Measurements from ENCODE around the gene HOXA1.

Gene HOXA1

DNA sequence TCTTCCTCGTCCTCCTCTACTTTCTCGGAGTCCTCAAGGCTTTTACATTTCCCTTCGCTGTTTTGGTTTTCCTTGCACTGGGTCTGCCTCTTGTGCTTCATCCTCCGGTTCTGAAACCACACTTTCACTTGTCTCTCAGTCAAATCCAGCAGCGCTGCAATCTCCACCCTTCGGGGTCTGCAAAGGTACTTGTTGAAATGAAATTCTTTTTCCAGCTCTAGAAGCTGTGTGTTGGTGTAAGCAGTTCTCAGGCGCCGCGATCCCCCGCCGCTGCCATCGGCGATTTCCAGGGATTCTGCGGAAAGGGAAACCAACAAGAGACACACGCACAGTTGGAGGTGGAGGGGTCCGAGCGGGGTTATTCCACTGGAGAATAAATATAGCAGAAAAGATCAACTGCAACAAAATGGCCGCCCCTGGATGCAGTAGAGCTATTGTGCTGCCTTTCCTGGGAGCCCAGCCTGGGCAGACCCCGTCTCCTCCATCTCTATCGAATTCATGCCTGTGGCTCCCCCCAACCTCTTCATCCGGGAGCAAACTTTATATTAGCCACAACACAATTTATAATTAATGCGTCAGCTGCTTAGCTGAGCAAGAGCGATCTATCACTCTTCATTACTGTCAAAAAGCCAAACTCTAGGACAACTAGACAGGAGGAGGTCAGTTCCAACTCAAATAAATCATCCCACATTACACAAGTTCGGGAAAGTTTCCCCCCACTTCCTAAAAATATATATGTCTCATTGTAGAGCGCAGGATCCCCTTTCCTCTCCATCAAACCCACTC is 5.6 kb upstream of the HOXA1 start:
- no peak overlapping the region for H3K4me3 ChIP-seq (ENCODE audit: low read length)
- no peak for DNase-seq (ENCODE audit: low read depth)
- no peak for TF ChIP-seq CTCF (conservative IDR thresholded peaks at IDR 0.05; ENCODE audit: low read depth, low read length)

DNA sequence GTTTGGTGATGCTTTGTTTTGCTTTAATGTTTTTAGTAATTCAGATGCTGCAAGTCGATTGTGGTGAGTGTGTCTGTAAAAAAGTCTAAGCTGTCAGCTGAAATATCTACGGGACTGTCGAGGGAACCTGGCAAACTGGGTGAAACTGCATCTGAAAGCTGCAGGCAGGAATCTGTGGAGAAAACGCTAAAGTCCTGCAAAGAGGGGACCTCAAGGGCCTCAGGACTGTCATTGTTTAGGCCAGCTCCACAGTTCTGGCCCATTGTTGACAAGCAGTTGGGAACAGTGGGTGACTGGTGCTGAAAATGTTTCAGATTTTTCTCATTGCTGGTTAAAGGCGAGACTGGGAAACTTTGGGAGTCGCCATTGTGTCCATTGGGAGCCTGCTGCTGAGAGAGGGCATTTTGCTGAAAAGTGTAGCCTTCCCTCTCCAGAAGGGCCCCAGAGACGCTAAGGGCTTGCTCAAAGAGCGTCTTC is 4.9 kb upstream of the HOXA1 start:
- DNase-seq (ENCODE audit: low read depth): no peak
- H3K4me3 ChIP-seq (ENCODE audit: low read length): no peak overlapping the region
- TF ChIP-seq CTCF (conservative IDR thresholded peaks at IDR 0.05; ENCODE audit: low read depth, low read length): no peak

GRCh38 chr7:27099453-27100370 is 3.9 kb upstream of the HOXA1 start:
- no peak for DNase-seq (ENCODE audit: low read depth)
- no peak overlapping the region for H3K4me3 ChIP-seq (ENCODE audit: low read length)
- no peak for TF ChIP-seq CTCF (conservative IDR thresholded peaks at IDR 0.05; ENCODE audit: low read depth, low read length)

DNA sequence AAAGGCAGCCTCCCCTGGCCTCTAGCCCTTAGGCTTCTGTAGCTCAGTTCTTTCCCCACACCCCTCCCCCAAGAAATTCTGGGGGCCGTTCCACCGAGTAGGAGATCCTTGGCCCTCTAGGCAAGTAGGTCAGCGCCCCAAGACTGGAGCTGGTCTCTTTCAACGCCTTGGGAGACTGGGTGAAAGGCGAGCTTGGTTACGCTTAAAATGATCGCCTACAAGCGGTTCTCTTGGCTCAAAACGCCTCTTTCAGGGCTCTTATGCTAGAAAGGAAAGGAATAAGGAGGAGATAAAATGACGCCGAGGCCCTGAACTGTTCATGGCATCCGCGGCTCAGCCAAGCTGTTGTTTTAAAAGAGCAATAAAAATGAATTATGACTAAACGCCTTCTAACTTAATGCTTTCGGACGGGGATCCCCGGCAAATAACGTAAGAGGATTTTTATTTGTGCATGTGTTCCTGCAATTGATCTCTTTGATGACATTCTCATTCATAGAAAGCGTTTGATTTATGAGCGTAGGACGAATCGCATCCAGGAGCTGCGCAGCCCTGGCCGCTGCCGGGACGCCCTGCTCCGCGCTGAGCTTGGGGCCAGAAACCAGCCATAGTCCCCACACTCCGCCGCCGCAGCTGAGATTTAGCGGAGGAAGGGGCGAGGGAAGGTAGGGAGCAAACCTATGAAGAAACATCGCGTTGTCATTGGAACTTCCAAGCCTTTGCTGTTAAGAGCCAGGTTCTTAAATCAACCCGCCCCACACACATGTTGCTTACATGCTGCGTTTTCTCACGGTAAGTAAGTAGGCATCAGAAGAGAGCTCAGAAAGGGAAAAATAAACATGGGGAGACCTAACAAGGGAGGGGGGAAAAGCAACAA is 3.0 kb upstream of the HOXA1 start:
- no peak overlapping the region for H3K4me3 ChIP-seq (ENCODE audit: low read length)
- no peak for DNase-seq (ENCODE audit: low read depth)

GRCh38 chr7:27097686-27098577 is 2.1 kb upstream of the HOXA1 start:
- H3K4me3 ChIP-seq (ENCODE audit: low read length): no peak overlapping the region
- TF ChIP-seq CTCF (conservative IDR thresholded peaks at IDR 0.05; ENCODE audit: low read depth, low read length): no peak
- DNase-seq (ENCODE audit: low read depth): no peak

More for the DNA sequence above, 3.0 kb upstream of the HOXA1 start:
- TF ChIP-seq CTCF (conservative IDR thresholded peaks at IDR 0.05; ENCODE audit: low read depth, low read length): no peak

Measured in retinal pigment epithelial cell (primary cell).